GM19023 (cell line): Measurements from ENCODE around the gene RABGAP1L.
"Not testable (repeated sequence)": the region's sequence is repeated elsewhere in the genome, so short reads cannot be mapped to it uniquely, and the experiment has no call there.

Experiments
- ATAC-seq: cut with Tn5 transposase; IDR thresholded peaks from one replicate; pipeline ENCODE4 v1.9.1; 2021; ENCODE audit warnings: mild to moderate bottlenecking, moderate library complexity; ENCODE audit not compliant: unreplicated experiment

Gene RABGAP1L

DNA sequence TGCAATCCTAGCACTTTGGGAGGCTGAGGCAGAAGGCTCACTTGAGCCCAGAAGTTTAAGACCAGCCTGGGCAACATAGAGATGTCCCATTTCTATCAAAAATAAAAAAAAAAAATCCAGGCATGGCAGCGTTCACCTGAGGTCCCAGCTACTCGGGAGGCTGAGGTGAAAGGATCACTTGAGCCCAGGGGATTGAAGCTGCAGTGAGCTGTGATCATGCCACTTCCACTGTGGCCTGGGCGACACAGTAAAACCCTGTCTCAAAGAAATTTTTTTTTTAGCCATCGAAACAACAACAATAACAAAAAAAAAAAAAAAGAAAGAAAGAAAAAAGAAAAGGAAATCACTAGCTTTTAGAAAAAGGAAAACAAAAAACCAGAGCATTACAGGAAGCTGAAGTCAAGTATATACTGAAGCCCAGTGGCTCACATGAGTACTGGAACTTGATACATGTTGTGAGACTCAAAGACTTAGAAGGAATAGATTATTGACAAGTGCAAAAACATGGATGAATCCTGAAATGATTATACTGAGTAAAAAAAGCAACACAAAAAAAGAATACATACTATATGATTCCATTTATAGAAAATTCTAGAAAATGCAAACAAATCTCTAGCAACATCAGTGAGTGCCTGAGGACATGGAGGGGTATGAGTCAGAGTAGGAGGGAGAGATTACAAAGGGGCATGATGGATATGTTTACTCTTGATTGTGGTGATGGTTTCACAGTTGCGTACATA lies 6.1 kb upstream of the RABGAP1L start:
- no peak for ATAC-seq

- ATAC-seq: no peak
Observed at GRCh38 chr1:174153825-174154107, 5.6 kb upstream of the RABGAP1L start.

GRCh38 chr1:174156437-174156836 lies 2.9 kb upstream of the RABGAP1L start:
- no peak for ATAC-seq

DNA sequence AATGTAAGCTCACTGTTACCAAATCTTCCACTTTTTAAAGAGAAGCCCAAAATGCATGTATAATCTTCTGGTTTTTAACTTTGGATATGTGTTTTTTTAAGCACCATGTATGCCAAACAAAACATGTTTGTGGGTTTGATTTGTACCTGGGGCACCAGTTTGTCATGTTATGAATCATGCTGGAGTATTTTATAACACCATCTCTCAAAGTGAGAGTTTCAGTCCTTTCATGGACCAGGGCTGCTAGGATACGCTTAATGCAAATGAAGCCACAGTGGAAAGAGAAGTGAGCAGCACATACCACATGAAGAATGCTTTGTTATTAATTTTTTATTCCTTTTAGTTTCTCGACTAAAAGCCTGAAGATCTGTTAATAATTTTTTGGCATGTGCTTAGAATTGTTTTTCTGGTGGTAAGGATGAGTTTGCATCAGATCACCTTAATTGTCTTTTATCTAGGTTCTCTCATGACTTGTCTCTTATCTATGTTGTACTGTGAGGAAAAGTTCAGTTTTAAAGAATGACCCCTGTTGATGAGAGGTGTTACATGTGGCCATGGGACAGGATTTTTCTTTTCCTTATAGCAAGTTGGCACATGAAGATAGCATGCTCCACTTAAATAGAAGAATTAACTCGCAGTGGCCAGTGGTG lies 2.0 kb upstream of the RABGAP1L start:
- ATAC-seq: peak; percentile 32

DNA sequence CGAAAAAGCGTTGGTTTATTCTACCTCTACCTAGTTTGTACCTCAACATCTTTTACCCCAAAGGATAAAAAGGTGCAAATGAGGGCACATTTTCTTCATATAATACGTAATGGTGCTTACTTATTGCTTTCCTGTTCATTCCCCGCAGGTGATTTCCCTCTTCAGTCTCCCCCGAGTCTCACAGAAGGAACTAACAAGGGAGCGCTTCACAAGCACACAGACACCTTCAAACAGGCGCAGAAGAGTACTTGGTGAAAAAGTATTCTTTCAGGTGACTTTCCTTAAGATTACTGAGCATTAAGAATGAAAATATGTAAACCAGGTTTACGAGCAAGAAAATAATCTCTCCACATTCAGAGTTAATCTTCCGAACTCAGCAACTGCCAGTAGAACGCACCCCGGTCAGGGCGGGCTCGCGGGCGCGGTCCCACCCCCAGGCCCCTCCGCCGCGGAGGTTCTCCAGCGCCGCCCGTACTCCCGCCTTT lies 511 bp upstream of the RABGAP1L start:
- ATAC-seq: no peak

GRCh38 chr1:174160109-174160473 lies 771 bp downstream of the RABGAP1L start:
- ATAC-seq: peak; percentile 11

DNA sequence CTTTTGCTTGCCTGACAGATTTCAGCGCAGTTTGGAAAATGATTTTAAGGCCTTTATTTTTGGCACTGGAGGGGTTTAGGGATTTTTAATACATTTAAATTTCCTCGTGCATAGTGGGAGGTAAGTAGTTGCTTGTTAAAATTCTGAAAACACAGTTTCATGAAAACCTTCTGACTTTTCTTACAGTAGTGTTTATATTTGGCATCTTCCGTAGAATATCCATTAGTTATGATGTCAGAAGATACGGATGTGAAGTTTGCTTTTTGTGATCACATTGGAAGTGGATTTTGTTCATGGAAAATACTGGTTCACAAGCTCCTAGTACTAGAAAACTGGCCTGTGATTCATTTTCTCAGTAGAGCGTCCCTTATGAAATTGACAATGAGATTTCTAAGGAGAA lies 1.3 kb downstream of the RABGAP1L start:
- ATAC-seq: no peak

DNA sequence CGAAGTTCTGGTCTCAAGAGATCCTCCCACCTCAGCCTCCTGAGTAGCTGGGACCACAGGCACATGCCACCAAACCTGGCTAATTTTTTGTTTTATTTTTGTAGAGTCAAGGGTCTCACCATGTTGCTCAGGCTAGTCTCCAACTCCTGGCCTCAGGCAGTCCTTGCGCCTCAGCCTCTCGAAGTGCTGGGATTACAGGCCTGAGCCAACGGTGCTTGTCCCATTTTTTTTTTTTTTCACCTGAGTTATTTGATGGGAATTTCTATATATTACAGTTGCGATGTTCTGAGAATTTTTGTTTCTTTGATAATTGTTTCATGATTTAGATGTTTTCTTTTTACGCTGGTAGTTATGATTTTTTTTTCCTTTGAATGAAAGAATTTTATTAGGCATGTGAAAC lies 2.5 kb downstream of the RABGAP1L start:
- no peak for ATAC-seq

DNA sequence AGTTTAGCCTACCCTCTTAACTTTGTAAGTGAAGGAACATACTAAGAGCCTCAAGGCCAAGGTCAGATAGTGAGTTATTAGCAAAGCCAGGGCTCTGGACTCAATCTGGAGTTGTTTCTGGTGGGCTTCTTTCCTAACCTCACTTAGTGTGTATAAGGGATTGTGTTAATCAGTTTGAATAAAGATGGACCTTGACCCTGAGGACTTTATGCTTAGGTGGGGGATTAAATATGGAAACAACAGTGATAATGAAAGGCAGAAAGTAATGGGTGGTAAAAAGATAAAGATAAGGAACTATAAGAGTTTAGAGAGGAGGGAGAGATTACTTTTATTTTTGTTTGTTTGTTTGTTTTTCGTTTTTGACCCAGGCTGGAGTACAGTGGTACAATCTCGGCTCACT lies 5.5 kb downstream of the RABGAP1L start:
- no peak for ATAC-seq

- ATAC-seq: no peak
Observed at GRCh38 chr1:174165471-174166137, 6.3 kb downstream of the RABGAP1L start.

DNA sequence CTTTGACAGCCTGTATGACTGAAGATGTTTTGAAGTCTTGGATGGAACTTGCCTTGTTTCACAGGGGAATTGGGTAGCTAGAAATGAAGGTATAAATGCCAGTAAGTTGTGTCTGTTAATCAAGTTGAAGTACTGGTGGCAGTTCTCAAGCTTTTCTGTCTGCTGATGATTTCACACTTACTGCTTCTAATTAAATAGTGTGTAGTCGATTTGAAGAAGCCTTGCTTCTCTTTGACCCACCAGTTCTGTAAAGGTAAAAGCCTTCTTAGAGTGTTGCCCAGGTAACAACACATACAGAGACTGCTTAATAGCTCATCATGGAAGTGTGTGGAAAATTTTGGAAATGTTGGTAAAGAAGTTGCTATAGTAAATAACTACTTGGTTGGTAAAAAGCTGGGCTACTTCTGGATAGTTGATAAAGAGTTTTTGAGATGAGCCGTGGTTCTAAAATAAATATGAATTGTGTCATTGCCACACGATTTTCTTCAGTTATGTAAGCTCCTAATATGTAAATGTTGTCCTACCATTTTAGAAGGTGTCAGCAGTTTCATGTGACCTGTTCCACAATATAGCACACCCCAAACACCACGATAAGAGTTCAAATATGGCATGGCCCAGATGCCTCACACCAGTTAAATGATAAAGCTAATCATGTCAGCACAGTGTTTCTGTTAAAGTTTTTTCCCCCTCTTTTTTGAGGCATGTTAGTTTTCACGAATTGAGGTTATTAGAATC lies 7.4 kb downstream of the RABGAP1L start:
- no peak for ATAC-seq

GRCh38 chr1:174167265-174167803 lies 8.0 kb downstream of the RABGAP1L start:
- no peak for ATAC-seq

GRCh38 chr1:174169342-174169741 lies 10.0 kb downstream of the RABGAP1L start:
- ATAC-seq: no peak

GRCh38 chr1:174171073-174171472 lies 11.8 kb downstream of the RABGAP1L start:
- no peak for ATAC-seq

GRCh38 chr1:174174461-174175329 lies 15.4 kb downstream of the RABGAP1L start:
- no peak for ATAC-seq

DNA sequence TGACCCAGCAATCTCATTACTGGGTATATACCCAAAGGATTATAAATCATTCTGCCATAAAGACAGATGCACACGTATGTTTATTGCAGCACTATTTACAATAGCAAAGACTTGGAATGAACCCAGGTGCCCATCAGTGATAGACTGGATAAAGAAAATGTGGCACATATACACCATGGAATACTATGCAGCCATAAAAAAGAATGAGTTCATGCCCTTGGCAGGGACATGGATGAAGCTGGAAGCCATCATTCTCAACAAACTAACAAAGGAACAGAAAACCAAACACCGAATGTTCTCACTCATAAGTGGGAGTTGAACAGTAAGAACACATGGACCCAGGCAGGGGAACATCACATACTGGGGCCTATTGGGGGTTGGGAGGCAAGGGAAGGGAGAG lies 19.1 kb downstream of the RABGAP1L start:
- ATAC-seq: not testable (repeated sequence)

DNA sequence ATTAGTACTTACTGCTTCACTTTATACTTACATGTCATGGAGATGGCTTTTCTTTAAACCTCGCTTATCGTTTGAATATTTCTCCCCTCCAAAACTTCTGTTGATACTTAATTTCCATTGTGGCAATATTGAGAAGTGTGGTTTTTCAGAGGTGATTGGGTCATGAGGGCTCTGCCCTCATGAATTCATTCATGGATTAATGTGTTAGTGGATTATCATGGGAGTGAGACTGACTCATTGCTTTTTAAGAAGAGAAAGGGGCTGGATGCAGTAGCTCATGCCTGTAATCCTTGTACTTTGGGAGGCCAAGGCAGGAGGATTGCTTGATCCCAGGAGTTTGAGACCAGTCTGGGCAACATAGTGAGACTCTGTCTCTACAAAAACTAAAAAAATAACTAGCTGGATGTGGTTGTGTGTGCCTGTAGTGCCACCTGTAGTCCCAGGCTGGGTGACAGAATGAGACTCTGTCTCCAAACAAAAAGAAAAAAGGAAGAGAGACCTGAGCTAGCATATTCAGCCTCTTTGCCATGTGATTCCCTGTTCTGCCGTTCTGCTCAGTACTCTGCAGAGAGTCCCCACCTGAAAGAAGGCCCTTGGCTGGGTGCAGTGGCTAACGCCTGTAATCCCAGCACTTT lies 30.2 kb downstream of the RABGAP1L start:
- ATAC-seq: no peak

DNA sequence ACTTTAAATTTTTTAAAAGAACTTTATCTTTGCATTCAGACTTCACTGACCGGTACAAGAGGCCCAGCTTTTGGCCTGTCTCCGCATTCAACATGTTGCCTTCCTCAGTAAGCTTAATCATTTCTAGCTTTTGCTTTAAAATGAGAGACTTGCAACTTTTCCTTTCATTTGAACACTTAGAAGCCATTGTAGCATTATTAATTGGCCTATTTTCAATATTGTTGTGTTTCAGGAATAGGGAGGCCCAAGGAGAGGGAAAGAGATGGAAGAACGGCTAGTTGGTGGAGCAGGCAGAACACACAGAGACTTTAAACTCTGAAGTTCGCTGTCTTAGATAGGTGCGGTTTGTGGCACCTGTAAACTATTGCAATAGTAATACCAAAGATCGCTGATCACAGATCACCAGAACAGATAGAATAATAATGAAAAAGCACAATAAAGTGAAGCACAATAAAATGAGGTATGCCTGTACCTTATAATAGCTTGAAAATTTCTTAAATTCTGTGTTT lies 31.4 kb downstream of the RABGAP1L start:
- no peak for ATAC-seq

DNA sequence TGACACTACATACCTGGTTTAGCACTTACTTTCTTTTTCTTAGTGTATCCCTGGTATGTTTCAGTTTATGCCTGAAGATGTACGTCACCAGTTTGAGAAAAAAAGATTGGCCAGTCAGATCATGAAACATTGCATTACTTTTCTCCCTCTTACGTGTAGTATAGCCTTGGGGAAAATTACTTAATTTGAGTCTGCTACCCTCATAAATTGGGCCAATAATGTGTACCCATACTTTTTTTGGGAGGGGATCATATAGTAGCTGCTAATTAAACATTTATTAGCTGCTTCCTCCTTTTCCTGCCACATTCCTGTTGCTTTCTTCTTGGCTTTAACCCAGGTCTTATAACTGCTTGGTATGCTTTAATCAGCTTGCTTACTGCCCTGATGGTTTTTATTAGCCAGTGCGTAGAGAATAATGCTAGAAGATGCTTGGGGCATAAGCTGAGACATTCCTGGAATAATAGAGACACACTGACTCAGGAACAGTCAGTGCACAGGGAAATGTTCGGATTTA lies 32.1 kb downstream of the RABGAP1L start:
- no peak for ATAC-seq
